Stimulated activated CD4-positive, alpha-beta T cell treated with anti-CD3 and anti-CD28 coated beads, Interleukin-2, amount 100 ng/mL, for 4 hours (primary cell): Measurements from ENCODE around the gene DYNC1LI2.
A peak's percentile ranks its signal among the peaks of the same experiment; 100 is the strongest.
"Not testable (repeated sequence)": the region's sequence is repeated elsewhere in the genome, so short reads cannot be mapped to it uniquely, and the experiment has no call there.

Experiments used
- DNase-seq: peaks from one replicate; pipeline ENCODE4 v3.0.0-alpha.2; 2020; ENCODE audit warnings: low read depth

The DYNC1LI2 gene

DNA sequence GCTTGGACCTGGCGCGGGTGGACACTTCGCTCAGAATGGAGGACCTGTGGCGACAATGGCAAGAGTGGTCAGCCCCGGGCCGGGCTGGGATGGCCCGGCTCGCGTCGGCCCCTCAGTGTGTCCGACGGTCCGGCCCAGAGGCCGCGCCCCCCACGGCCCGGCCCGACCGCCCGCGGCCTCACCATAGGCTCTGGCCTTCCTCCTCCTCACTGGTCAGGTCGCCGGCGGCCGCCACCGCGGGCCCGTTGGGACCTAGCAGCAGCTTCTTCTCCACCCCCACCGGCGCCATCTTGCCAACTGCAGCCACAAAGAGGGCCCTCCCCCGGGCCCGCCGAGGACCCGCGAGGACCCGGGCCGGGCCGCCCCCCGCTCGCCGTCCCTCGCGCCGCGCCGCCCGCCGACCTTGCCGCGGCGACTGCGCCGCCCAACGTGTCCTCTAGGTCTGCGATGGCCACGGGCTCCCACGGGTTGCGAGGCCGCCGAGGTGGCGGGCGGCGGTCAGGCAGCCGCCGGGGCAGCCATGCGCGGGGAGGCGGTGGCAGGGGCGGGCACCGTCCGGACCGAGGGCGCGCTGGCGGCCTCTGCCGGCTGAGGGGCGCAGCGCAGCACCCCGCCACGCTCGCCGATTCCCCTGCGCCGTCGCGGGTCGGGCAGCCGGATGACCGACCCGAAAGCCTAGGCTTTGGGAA lies at the start of gene DYNC1LI2:
DYNC1LI2 (minus strand) TSS at position 307 of the 689 bp plus-strand sequence; CDS start at position 289, 18 bp downstream.
- peak; percentile 76 for DNase-seq

DNA sequence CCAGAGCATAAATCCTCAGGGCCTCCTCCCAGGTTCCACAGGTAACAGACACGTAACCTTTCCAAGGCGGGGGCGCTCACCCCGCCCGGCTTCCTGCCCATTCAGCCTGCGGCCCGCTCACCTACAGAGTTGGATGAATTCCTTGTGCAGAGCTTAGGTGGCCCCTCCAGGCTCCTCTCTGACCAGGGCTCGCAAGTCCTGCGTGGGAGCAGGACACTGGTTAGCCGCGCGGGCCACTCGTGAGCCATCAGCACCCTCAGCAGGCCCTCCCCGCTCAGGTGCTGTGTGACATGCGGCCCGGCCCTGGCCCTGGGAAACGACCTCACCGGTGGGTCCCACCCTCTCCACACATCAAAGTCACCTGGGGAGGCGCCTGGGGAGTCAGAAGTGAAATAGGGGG lies 49.4 kb upstream of the DYNC1LI2 start:
- no peak for DNase-seq

- DNase-seq, result no peak
Measured at GRCh38 chr16:66798161-66798560, 46.8 kb upstream of the DYNC1LI2 start.

GRCh38 chr16:66793984-66794383 lies 42.6 kb upstream of the DYNC1LI2 start:
- DNase-seq, result not testable (repeated sequence)

DNA sequence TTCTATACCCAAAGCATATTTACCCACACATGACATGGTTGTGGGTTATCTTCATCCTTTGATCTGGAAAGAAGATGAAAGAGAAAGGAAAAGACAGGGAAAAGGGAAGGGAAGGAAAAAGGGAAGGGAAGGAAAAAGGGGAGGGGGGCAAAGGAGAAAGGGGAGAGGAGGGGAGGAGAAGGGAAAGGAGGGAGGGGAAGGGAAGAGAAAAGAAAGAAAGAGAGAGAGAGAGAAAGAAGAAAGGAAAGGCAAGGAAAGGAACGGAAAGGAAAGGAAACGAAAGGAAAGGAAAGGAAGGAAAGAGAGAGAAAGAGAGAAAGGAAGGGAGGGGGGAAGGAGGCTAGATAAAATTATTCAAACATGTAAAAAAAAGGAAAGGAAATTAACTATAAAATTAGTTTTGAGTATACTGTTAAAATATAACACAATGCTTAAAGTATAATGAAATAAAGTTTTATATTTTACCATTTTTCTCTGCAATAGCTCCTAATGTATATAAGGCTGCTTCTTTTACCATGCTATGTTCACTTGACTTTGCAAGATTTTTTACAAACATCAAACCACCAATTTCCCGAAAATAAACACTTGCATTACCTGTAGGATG lies 38.8 kb upstream of the DYNC1LI2 start:
- no peak for DNase-seq

DNA sequence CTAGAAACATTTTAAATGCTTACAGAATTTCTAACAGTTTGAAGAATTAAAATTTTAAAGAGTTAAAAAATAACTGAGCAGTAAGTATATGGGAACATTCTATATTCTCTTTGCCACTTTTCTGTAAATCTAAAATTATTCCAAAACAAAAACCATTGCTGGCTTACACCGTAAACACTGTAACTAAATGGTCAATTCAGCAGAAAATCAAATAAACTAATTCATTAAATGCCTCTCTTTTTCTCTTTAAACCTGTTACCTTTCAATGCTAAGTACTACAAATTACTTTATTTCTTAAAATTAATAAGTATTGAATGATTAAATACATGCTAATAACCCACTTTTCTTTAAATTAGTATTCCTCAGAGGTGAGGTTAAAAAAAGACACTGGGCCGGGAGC lies 36.0 kb upstream of the DYNC1LI2 start:
- DNase-seq, result no peak

- DNase-seq, result no peak
Measured at GRCh38 chr16:66786551-66786950, 35.1 kb upstream of the DYNC1LI2 start.

DNA sequence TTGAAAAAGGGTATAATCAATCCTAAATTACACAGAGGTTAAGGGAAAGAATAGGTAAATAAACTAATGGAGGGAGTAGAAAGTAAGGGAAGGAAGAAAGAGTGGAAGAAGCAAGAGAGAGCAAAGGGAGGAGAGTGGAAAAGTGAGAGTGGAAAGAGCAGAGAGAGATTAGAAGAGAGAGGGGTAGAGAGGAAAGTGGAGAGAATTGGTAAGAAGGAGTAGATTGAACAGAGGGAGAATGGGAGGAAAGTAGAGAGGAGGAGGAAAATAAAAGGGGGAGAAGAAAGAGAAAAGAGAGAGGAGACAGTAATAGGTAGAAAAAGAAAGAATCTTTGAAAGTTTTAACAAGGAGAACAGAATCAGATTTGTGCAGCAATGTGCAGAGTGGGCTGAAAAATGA lies 25.0 kb upstream of the DYNC1LI2 start:
- DNase-seq, result no peak

DNA sequence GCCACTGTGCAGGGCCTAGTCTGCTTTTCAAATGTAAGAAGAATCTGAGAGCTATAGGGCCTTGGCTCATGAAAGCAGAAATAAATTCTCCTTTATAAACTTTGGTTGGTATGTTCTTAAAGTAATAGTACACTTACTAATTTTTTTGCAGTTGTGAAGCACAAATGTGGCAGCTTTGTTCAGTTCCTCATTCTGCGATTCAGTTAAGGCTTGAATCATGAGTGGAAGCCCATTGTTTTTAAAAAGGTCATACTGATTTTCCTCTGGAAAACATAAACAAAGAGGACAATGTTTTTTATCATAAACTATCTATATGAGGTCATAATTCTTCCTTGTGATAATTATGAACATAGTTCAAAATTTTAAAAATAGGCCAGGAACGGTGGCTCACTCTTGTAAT lies 23.6 kb upstream of the DYNC1LI2 start:
- no peak for DNase-seq

DNA sequence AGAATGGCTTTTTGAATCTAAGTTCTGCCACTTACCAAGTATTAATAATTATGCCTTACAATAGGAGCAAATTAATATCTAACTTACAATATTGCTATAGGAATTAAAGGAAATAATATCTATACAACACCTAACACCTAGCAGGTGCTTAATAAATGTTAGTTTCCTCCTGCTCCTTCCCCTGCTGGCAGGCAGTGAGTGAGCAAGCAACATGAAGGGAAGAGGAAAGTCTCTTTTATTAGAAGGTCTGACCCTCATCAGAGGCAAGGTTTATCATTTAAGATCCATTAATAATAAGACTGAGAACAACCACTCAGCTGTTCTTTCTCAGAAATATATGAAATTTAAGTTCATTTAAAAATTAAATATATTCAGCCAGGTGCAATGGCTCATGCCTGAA lies 6.7 kb upstream of the DYNC1LI2 start:
- no peak for DNase-seq

GRCh38 chr16:66754819-66755218 lies 3.4 kb upstream of the DYNC1LI2 start:
- DNase-seq, result no peak

- DNase-seq, result no peak
Measured at GRCh38 chr16:66754211-66754610, 2.8 kb upstream of the DYNC1LI2 start.

GRCh38 chr16:66752958-66753357 lies 1.5 kb upstream of the DYNC1LI2 start:
- no peak for DNase-seq

- no peak for DNase-seq
Measured at GRCh38 chr16:66752379-66752778, 970 bp upstream of the DYNC1LI2 start.

DNA sequence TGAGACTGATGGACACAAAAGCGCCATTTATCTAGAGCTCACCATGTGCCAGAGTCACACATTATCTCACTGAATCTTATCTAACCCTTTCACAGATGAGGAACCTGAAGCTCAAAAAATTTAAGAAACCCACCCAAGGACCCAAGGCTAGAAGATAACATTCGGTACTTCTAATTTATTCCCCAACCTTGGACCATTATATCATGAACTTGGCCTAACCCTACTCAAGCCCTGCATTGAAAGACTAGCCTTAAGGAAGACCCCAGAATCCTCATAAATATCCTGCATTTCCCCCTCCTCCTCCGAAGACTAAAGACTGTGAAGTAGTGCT lies 548 bp upstream of the DYNC1LI2 start:
- no peak for DNase-seq

- no peak for DNase-seq
Measured at GRCh38 chr16:66751053-66751302, 431 bp downstream of the DYNC1LI2 start.

- no peak for DNase-seq
Measured at GRCh38 chr16:66750279-66751052, 943 bp downstream of the DYNC1LI2 start.

GRCh38 chr16:66746682-66747081 lies 4.7 kb downstream of the DYNC1LI2 start:
- no peak for DNase-seq

GRCh38 chr16:66746048-66746447 lies 5.4 kb downstream of the DYNC1LI2 start:
- no peak for DNase-seq

GRCh38 chr16:66741950-66742808 lies 9.2 kb downstream of the DYNC1LI2 start:
- no peak for DNase-seq

GRCh38 chr16:66741169-66741900 lies 10.1 kb downstream of the DYNC1LI2 start:
- no peak for DNase-seq

DNA sequence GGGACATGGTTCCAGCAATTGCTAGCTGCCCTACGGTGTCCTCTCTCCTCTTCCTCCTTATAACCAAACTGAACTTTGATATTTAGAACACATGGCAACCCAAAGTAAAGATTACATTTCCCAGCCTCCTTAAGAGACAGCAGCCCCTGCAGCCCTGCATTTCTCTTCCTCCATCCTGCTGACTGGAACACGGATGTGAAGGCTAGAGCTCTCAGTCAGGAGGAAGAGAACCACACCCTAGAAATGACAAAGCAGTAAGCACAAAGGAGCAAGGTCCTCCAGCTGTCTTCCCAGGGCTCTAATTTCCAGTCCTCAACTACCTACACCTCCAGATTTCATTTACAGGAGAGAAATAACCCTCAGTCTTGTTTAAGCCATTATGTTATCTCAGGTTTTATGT lies 10.9 kb downstream of the DYNC1LI2 start:
- no peak for DNase-seq
